HG03196 (cell line): ENCODE data around the gene IVNS1ABP.

ENCODE experiments used
- ATAC-seq: cut with Tn5 transposase; IDR thresholded peaks from one replicate; pipeline ENCODE4 v1.9.1; 2021; ENCODE audit not compliant: unreplicated experiment

IVNS1ABP gene

GRCh38 chr1:185295091-185295490, 22.0 kb downstream of the IVNS1ABP start:
- no peak for ATAC-seq

- no peak for ATAC-seq
These were observed 23.0 kb downstream of the IVNS1ABP start for GRCh38 chr1:185293967-185294542.

DNA sequence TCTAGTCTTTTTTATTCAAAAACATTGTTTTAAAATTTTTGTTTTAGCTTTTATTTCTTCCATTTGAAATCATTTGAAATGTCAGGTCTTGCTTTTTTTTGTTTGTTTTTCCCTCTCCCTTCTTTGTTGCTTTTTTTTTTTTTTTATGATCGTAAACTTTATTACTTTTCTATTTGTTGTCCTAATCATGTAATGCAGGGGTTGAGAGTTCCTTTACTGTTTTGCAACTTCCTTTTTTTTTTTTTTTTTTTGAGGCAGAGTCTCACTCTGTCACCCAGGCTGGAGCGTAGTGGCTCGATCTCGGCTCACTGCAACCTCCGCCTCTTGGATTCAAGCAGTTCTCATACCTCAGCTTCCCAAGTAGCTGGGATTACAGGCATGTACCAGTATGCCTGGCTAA, 24.8 kb downstream of the IVNS1ABP start:
- no peak for ATAC-seq

GRCh38 chr1:185291652-185292051, 25.4 kb downstream of the IVNS1ABP start:
- ATAC-seq, result no peak

DNA sequence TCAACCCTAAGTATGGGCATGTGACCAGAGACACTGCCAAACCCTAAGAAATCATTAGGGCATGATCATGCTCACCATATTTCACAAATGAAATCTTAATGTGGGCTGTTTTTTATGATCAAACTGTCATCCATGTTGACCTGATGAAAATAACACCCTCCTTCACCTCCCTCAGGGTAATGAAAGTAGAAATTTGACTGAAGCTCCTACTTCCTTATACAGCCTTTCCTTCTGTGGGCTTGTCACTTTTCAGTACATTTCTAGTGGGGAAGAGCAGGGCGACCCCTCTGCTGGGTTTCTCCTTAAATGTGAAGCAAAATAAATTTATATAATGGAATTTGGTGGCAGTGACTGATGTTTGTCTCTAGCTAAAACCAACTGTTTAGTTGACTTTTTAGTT, 25.9 kb downstream of the IVNS1ABP start:
- ATAC-seq, result no peak

- ATAC-seq, result no peak
These were observed 27.2 kb downstream of the IVNS1ABP start for GRCh38 chr1:185289880-185290279.

- no peak for ATAC-seq
These were observed 28.6 kb downstream of the IVNS1ABP start for GRCh38 chr1:185288435-185288834.

GRCh38 chr1:185287451-185287850, 29.6 kb downstream of the IVNS1ABP start:
- ATAC-seq, result no peak

DNA sequence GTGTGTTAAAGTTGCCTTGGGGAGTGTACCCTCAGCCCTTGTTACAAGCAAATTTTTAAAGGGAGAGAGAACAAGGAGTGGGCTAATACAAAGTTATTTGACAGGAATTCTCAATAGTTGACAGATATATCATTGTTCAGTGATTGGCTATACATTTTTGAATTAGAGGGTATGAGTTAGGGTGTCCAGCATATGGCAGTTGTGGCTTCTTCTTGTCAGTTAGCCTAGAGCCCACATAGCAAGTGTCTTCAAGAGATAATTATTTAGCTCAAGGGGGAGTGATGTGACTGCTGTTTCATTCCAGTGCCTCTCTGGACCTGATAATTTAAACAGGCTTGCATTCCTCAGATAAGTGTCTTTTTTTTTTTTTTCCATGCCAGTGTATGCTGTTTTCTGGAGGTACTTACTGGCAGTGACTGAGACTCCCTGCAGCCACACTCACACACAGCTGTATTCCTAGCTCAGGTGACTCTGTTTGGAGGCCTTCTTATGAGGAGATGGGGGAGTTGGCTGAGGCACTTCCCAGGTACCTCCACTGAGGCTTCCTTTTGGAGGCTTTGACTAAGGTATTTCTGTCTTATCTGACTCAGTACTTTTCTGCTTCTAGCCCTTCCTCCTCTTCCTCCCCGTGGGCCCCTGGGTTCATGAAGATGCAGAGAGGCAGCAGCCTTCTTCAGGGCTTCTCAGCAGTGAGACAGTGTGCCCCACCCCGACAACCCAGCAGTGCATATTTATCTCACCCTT, 32.3 kb downstream of the IVNS1ABP start:
- no peak for ATAC-seq

- no peak for ATAC-seq
These were observed 32.9 kb downstream of the IVNS1ABP start for GRCh38 chr1:185284116-185284515.

- ATAC-seq, result peak; percentile 89
These were observed 35.8 kb downstream of the IVNS1ABP start for GRCh38 chr1:185281245-185281644.

- ATAC-seq, result no peak
These were observed 36.5 kb downstream of the IVNS1ABP start for GRCh38 chr1:185280589-185280988.

DNA sequence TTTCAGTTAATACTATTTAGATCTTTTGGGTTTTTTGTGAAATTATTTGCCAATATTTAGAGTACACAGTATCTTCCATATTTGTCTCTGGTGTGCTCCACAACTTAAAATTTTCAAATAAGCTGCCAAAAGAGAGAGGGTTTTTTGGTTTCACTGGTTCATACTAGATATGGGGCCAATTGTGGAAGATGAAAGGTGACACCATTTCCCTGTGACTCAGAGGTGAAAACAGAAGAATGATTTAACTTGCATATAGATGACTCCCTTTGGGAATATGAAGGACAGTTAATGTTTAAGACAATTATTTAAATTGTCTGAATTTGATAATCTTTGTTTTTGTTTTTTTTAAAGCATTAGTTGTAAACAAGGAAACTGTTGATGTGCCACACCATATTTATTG, 37.5 kb downstream of the IVNS1ABP start:
- ATAC-seq, result no peak

GRCh38 chr1:185271921-185272320, 45.1 kb downstream of the IVNS1ABP start:
- no peak for ATAC-seq

DNA sequence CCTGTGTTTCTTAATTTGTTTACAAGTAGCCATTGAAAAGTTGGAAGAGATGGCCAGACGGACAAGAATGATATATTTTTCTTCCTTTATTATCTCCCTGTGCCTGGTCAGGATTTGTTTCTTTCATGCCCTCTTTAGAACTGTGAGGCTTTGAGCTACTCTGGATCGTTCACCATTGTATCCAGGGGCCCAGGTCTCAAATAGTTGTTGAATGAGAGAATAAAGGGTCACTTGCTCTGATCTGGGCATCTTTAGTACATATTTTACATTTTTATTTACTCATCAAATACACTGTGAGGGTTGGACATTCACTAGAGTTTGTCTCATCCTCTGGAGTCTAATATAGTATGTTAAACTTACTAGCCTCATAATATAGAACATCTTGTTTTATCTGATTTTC, 48.7 kb downstream of the IVNS1ABP start:
- ATAC-seq, result no peak

DNA sequence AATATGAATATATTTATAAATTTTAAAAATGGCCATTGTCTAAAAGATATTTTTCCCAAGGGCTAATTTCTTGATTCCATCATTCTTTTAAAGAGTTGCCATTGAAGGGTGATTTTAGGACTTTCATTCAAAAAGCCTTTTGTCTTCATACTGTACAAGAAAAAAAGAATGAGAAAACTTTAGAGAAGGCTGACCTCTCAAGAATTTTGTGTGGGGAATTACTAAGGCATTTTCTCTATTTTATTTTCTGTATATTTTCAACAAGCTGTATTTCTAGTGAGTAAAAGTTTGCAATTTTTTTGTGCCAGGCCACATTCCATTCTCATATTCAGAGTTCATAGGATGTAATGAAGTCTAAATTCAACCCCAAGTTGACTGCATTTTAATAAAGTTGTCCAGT, 49.3 kb downstream of the IVNS1ABP start:
- no peak for ATAC-seq

- ATAC-seq, result no peak
These were observed 49.7 kb downstream of the IVNS1ABP start for GRCh38 chr1:185267301-185267700.

GRCh38 chr1:185265314-185265713, 51.7 kb downstream of the IVNS1ABP start:
- no peak for ATAC-seq

GRCh38 chr1:185263780-185264179, 53.3 kb downstream of the IVNS1ABP start:
- ATAC-seq, result no peak

GRCh38 chr1:185263292-185263691, 53.8 kb downstream of the IVNS1ABP start:
- no peak for ATAC-seq

- ATAC-seq, result no peak
These were observed 54.9 kb downstream of the IVNS1ABP start for GRCh38 chr1:185262151-185262550.

DNA sequence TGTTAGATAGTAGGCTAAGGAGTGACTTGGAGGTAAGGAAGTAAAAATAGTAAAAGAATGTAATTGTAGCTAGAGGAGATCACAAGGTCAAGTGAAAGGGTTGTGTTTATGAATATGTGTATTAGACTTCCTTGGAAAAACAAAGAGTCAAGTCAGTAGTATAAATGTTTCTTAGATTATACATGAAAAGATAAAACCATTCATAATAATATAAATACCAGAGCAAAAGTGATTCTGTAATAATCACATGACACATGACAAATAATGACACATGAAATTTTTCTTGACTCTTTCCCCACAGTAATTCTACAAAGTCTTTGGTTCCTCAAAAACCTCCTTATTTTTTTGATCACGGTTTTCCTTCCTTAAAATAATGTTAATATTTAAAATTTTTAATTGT, 56.4 kb downstream of the IVNS1ABP start:
- ATAC-seq, result no peak

DNA sequence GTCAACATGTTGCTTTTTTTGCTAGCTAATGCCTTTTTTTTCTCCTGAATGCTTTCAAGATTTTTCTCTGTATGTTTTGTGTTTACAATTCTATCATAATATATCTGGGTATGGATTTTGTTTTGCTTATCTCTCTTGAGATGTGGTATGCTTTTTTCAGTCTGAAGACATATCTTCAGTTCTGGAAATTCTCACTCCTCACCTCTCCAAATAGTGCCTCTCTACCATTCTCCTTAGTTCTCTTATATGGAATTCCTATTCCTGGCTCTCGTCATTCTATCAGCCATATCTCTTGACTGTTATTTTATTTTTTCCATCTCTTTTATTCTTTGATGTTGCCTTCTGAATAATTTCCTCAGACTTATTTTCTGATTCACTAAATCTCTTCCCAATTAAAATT, 58.4 kb downstream of the IVNS1ABP start:
- no peak for ATAC-seq
